ENCODE data around the gene TMCO2.

- TF ChIP-seq CTCF (conservative IDR thresholded peaks at IDR 0.05; ENCODE audit: low read depth, low read length), result no peak
- TF ChIP-seq EZH2 (IDR thresholded peaks at IDR 0.05; ENCODE audit: borderline replicate concordance, low read depth, low read length, poor library complexity, severe bottlenecking), result no peak
These were observed 52.5 kb downstream of the TMCO2 start for GRCh38 chr1:40300249-40300567.
